ENCODE results near the gene CEP41.
A peak's percentile ranks its signal among the peaks of the same experiment; 100 is the strongest.

Gene CEP41

DNA sequence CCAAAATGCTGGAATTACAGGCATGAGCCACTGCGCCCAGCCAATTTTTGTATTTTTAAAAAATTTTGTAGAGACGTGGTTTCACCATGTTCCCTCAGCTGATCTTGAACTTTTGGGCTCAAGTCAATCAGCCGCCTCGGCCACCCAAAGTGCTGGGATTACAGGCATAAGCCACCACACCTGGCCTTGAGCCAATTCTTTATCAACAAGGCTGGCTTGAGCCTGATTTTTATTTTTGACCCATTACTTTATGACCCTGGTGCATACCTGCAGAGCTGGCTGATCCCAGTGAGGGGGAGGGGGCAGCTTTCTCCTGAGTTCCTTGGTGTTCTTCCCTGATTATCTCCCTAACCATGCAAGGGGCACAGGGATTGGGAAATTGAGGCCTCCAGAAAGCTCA, 76.4 kb downstream of the CEP41 start:
- Histone ChIP-seq H3K4me3 (ENCODE audit: low read length) (no peak overlapping the region), H3K36me3 (ENCODE audit: insufficient read depth, low read depth, low read length) (no peaks in the 10 kb centered on the region), H3K9me3 (ENCODE audit: insufficient read depth, low read depth, low read length) (no peaks in the 10 kb centered on the region), H3K27me3 (ENCODE audit: insufficient read depth, low read length) (no peaks in the 10 kb centered on the region), H3K9ac (ENCODE audit: low read depth, low read length) (peak overlapping the region; percentile 2; the same call in 1 of the 2 replicates), H3K27ac (ENCODE audit: low read length) (no peak overlapping the region), H3K4me1 (ENCODE audit: insufficient read depth, low read length) (peaks cover 13% of the 10 kb centered on the region; the same call in 1 of the 2 replicates)

DNA sequence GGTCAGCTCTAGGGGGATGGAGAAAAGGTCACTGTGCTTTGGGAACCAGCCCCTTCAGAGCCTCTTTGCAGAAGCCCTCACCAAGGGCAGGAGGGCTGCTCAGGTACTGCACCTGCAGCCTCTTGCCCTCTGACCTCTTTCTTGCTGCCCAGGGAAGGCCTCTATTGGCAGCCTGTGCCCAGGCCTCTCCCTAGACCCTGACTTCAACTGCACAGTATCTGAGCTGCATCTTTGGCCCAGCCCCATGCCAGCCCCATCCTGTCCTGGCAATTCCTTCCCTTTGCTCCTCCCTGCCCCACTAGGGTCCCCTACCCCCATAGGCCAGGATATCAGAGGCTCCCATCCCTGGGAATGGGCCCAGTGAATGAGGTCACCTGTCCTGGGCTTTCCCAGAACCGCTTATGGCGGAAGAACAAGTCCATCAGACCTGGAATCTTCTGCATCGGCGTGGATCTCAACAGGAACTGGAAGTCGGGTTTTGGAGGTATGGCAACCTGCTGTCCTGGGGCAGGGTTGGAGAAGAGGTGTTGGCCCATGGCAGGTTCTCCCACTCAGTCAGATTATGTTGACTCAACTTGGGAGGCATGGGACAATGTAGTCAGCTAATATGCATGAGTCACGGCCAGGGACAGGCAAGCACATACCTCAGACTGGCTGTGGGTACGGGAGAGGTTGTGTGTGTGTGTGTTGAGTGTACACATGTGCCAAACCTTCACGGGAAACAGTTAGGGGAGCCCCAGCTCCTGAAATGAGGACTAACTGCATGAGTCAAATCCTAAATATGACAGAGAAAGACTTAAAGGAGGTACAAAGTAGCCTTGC, 77.6 kb downstream of the CEP41 start:
- H3K9ac ChIP-seq (ENCODE audit: low read depth, low read length) = no peak overlapping the region
- H3K9me3 ChIP-seq (ENCODE audit: insufficient read depth, low read depth, low read length) = no peaks in the 10 kb centered on the region; the same call in 1 of the 2 replicates
- peaks cover 13% of the 10 kb centered on the region; the same call in 1 of the 2 replicates for H3K4me1 ChIP-seq (ENCODE audit: insufficient read depth, low read length)
- H3K27ac ChIP-seq (ENCODE audit: low read length) = no peak overlapping the region
- H3K36me3 ChIP-seq (ENCODE audit: insufficient read depth, low read depth, low read length) = no peaks in the 10 kb centered on the region
- H3K27me3 ChIP-seq (ENCODE audit: insufficient read depth, low read length) = no peaks in the 10 kb centered on the region
- H3K4me3 ChIP-seq (ENCODE audit: low read length) = no peak overlapping the region

DNA sequence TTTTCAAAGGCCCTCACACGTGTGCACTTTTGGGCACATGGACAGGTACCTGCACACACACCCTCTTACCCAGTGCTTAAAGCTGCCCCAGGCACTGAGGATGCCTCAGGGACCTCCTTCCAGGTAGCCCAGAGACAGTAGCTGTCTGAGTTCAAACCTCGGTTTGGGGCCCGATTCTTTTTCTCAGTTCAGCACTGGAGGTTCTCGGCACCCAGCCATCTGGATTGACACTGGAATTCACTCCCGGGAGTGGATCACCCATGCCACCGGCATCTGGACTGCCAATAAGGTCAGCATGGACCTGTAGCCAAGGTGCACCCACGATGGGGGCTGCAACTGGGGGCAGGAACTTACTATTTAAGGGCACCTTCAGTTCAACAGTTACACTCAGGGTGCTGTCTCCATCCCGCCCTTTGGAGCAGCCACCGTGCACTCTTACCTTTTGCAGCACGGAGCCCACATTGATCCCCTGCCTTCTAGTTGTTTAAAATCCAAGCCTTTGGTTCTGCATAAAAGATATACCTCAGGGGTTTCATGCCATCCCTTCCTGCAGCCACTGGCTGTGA, 78.5 kb downstream of the CEP41 start:
- Histone ChIP-seq H3K27ac (ENCODE audit: low read length) (no peak overlapping the region), H3K4me3 (ENCODE audit: low read length) (no peak overlapping the region), H3K27me3 (ENCODE audit: insufficient read depth, low read length) (no peaks in the 10 kb centered on the region), H3K9ac (ENCODE audit: low read depth, low read length) (no peak overlapping the region), H3K4me1 (ENCODE audit: insufficient read depth, low read length) (peaks cover 13% of the 10 kb centered on the region; the same call in 1 of the 2 replicates), H3K9me3 (ENCODE audit: insufficient read depth, low read depth, low read length) (no peaks in the 10 kb centered on the region; the same call in 1 of the 2 replicates), H3K36me3 (ENCODE audit: insufficient read depth, low read depth, low read length) (no peaks in the 10 kb centered on the region)

DNA sequence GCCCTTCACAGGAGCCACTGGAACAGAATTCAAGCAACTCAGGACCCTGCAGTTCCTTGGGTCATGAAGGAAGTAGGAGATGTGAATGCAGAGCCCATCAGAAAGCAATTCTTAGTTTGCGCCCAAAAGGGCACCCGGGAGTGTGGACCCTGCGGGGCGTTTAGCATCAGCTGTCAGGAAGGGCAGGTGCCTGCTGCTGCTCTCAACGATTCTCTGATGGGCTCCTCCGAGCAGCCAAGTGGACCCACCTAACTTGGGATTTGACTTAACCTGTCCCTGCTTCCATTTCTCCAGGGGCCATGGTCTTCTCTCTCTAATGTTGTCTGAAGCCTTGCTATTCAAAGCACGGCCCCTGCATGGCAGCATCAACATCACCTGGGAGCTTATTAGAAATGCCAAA, 79.1 kb downstream of the CEP41 start:
- H3K9me3 ChIP-seq (ENCODE audit: insufficient read depth, low read depth, low read length) = no peaks in the 10 kb centered on the region; the same call in 1 of the 2 replicates
- H3K4me3 ChIP-seq (ENCODE audit: low read length) = no peak overlapping the region
- no peaks in the 10 kb centered on the region for H3K36me3 ChIP-seq (ENCODE audit: insufficient read depth, low read depth, low read length)
- no peak overlapping the region for H3K9ac ChIP-seq (ENCODE audit: low read depth, low read length)
- no peaks in the 10 kb centered on the region for H3K27me3 ChIP-seq (ENCODE audit: insufficient read depth, low read length)
- no peak overlapping the region for H3K27ac ChIP-seq (ENCODE audit: low read length)
- H3K4me1 ChIP-seq (ENCODE audit: insufficient read depth, low read length) = peaks cover 17% of the 10 kb centered on the region

DNA sequence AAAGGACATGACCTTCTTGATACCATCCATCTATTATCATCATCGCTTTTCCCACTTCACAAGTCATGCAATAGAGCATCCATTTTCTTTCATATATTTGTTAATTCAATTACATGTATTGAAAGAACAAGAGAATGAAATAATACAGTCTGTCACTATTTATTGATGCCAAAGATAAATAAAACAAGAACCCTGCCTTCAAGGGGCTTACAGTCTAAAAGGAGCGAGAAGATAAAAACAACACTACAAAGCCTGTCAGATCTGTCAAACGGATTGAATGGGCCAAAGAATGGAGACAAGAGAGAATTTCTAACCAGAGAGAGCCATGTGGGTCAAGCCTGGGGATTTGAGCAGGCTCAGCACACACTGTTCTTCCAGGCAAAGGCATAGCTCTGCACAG, 80.3 kb downstream of the CEP41 start:
- no peak overlapping the region for H3K9ac ChIP-seq (ENCODE audit: low read depth, low read length)
- peaks cover 22% of the 10 kb centered on the region for H3K4me1 ChIP-seq (ENCODE audit: insufficient read depth, low read length)
- H3K27ac ChIP-seq (ENCODE audit: low read length) = no peak overlapping the region
- no peaks in the 10 kb centered on the region for H3K27me3 ChIP-seq (ENCODE audit: insufficient read depth, low read length)
- no peaks in the 10 kb centered on the region for H3K36me3 ChIP-seq (ENCODE audit: insufficient read depth, low read depth, low read length)
- no peak overlapping the region for H3K4me3 ChIP-seq (ENCODE audit: low read length)
- no peaks in the 10 kb centered on the region; the same call in 1 of the 2 replicates for H3K9me3 ChIP-seq (ENCODE audit: insufficient read depth, low read depth, low read length)

DNA sequence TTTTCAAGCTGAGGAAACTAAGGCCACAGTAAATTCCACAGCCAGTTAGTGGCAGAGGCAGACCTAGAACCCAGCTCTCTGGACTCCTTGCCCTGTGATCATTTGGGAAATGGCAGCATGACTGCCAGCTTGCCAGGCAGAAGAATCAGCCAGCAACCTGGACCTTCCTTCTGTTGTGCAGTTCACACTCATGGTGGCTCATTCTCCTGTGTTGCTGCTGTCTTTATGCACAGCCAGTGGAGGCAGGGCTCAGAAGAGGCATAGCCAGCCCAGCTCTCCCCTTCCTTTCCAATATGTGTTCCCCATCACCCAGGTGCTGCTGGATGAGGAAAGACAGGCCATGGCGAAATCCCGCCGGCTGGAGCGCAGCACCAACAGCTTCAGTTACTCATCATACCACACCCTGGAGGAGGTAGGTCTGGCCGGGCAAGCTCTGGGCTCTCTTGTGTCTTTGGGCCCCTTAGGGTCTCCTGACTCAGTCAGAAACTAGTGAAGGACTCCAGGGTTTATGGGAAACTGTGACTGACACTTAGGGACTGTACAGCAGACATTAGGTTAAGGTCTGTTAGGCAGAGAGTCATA, 81.4 kb downstream of the CEP41 start:
- H3K27ac ChIP-seq (ENCODE audit: low read length) = no peak overlapping the region
- no peaks in the 10 kb centered on the region; the same call in 1 of the 2 replicates for H3K9me3 ChIP-seq (ENCODE audit: insufficient read depth, low read depth, low read length)
- H3K4me1 ChIP-seq (ENCODE audit: insufficient read depth, low read length) = peaks cover 12% of the 10 kb centered on the region
- H3K36me3 ChIP-seq (ENCODE audit: insufficient read depth, low read depth, low read length) = no peaks in the 10 kb centered on the region
- H3K4me3 ChIP-seq (ENCODE audit: low read length) = no peak overlapping the region
- H3K27me3 ChIP-seq (ENCODE audit: insufficient read depth, low read length) = no peaks in the 10 kb centered on the region
- no peak overlapping the region for H3K9ac ChIP-seq (ENCODE audit: low read depth, low read length)

DNA sequence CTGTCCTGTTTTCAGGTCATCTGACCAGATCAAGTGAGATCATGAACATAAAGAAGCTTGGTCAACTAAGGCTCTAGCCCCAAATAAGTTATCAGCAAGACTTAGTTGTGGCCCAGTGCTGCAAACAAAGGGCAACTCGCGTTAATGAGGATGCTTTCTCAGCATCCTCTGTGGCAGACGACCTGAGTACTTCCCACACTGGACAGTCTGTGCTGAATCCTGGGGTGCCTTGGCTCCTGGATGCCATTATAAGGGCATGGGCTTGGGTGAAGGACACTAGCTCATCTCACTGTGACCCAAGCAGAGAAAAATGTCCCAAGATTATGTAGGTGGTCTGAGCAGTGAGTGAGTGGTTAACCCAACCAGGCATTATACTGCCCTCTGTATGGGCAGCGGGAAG, 82.3 kb downstream of the CEP41 start:
- Histone ChIP-seq H3K4me1 (ENCODE audit: insufficient read depth, low read length) (peaks cover 12% of the 10 kb centered on the region), H3K36me3 (ENCODE audit: insufficient read depth, low read depth, low read length) (no peaks in the 10 kb centered on the region), H3K27ac (ENCODE audit: low read length) (no peak overlapping the region), H3K27me3 (ENCODE audit: insufficient read depth, low read length) (no peaks in the 10 kb centered on the region), H3K9ac (ENCODE audit: low read depth, low read length) (no peak overlapping the region), H3K9me3 (ENCODE audit: insufficient read depth, low read depth, low read length) (no peaks in the 10 kb centered on the region; the same call in 1 of the 2 replicates), H3K4me3 (ENCODE audit: low read length) (no peak overlapping the region)

DNA sequence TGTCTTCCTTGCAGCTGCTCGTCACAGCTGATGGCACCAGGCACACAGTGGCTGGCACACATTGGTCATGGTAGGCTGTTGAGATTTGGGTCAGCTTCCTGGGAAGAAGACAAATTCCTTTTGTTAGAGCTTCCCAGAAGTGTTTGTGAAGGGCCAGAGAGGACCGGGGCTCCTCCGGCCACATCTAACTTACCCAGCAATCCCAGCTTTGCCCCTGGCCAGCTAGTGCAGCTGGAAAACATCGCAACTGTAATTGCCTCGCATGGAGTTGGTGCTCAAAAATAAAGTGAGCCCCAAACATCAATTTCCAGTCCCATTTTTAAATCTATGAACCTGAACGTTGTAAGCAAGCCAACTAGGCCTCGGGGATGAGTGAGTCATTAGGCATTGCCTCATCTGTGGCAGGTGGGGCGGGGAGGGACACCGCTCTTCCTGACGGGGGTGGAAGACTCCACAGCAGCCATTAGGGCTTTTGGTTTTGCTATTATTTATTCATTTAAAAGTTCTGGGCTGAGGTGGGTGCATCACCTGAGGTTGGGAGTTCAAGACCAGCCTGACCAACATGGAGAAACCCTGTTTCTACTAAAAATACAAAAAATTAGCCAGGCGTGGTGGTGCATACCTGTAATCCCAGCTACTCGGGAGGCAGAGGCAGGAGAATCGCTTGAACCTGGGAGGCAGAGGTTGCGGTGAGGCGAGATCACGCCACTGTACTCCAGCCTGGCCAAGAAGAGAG, 83.8 kb downstream of the CEP41 start:
- Histone ChIP-seq H3K4me1 (ENCODE audit: insufficient read depth, low read length) (peaks cover 15% of the 10 kb centered on the region), H3K4me3 (ENCODE audit: low read length) (no peak overlapping the region), H3K9ac (ENCODE audit: low read depth, low read length) (peak overlapping the region; percentile 56; the same call in 1 of the 2 replicates), H3K27me3 (ENCODE audit: insufficient read depth, low read length) (no peaks in the 10 kb centered on the region), H3K36me3 (ENCODE audit: insufficient read depth, low read depth, low read length) (no peaks in the 10 kb centered on the region), H3K9me3 (ENCODE audit: insufficient read depth, low read depth, low read length) (no peaks in the 10 kb centered on the region; the same call in 1 of the 2 replicates), H3K27ac (ENCODE audit: low read length) (peak overlapping the region; percentile 49)

DNA sequence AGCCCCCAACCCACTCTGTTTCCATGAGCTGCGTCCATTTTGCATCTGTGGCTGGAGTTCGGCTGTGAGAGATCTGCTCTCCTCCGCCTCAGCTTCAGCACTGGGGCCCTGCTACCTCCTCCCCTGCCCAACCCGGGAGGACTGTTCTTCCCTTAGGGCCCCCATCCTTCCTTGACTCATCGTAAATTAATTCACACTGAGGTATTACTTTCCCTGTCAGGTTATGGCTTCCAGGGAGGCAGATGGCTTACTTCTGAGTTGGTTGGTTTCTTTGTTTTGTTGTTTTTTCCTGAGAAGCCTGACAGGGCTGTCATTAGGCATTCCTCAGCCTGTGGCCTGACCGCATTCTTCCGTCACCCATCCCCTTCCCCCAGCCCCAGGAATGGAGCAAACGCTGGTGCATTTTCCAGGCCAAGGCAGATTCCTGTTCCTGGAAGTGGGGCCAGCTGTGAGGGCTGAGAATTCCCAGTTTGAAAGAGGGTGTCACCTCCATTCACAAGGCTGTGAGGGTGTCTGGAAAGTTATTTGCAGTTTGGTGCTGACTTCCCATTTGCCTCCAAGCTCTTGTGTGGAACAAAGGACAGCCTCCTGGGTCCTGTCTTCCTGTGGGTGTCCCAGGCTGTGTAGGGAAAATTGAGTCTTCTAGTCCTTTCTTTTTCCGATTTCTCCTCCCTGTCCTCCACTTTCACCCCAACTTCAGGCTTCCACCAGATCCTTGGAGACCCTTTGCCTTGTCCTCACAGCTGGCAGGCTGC, 84.5 kb downstream of the CEP41 start:
- peaks cover 22% of the 10 kb centered on the region for H3K4me1 ChIP-seq (ENCODE audit: insufficient read depth, low read length)
- no peak overlapping the region for H3K4me3 ChIP-seq (ENCODE audit: low read length)
- H3K36me3 ChIP-seq (ENCODE audit: insufficient read depth, low read depth, low read length) = no peaks in the 10 kb centered on the region
- H3K9ac ChIP-seq (ENCODE audit: low read depth, low read length) = peak overlapping the region; percentile 56; the same call in 1 of the 2 replicates
- H3K27ac ChIP-seq (ENCODE audit: low read length) = peak overlapping the region; percentile 49
- H3K9me3 ChIP-seq (ENCODE audit: insufficient read depth, low read depth, low read length) = no peaks in the 10 kb centered on the region; the same call in 1 of the 2 replicates
- no peaks in the 10 kb centered on the region for H3K27me3 ChIP-seq (ENCODE audit: insufficient read depth, low read length)

DNA sequence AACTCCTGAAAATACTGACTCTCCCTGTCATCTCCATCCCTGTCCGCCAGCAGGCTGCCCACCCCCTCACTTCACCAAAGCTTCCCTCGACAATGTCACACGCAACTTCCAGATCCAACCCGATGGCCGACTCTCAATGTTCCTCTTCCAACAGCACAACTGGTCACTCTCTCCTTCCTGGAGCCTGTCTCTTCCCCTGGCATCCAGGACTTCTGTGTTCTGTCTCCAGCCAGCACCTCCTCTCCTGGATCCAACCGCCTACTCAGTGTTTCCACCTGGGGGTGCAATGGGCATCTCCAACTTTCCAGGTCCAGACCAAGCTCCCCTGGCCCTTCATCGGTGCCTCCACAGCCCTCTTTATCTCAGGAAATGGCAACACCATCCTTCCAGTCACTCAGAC, 87.6 kb downstream of the CEP41 start:
- Histone ChIP-seq H3K27me3 (ENCODE audit: insufficient read depth, low read length) (no peaks in the 10 kb centered on the region), H3K36me3 (ENCODE audit: insufficient read depth, low read depth, low read length) (no peaks in the 10 kb centered on the region), H3K27ac (ENCODE audit: low read length) (no peak overlapping the region), H3K4me1 (ENCODE audit: insufficient read depth, low read length) (peaks cover 24% of the 10 kb centered on the region), H3K9ac (ENCODE audit: low read depth, low read length) (no peak overlapping the region), H3K4me3 (ENCODE audit: low read length) (no peak overlapping the region), H3K9me3 (ENCODE audit: insufficient read depth, low read depth, low read length) (no peaks in the 10 kb centered on the region; the same call in 1 of the 2 replicates)

Data from iPS-20b (cell line).